RWPE1 (cell line): ENCODE measurements around the gene GYPE.
"Not testable (repeated sequence)": the region's sequence is repeated elsewhere in the genome, so short reads cannot be mapped to it uniquely, and the experiment has no call there.

Experiments used
- CTCF ChIA-PET: fragments of 350-600 bp; sonication (Branson Sonifier 250); formaldehyde crosslinking; extraction: SDS; loops from one replicate; lab custom pipeline; 2021; lab: Yijun Ruan, JAX
- POLR2A ChIA-PET: fragments of 400-600 bp; formaldehyde crosslinking; extraction: SDS; loops from one replicate; lab custom pipeline; 2020; ENCODE audit warnings: antibody characterized with exemption; ENCODE audit not compliant: low non-redundant PET; lab: Yijun Ruan, JAX
- DNase-seq: peaks from one replicate; pipeline ENCODE4 v3.0.0; 2012; ENCODE audit warnings: low spot score
- H3K27ac ChIP-seq: fragments of 450-650 bp; 2 replicates; pipeline ENCODE4 v1.5.1; 2017
- CTCF ChIP-seq: fragments of 450-650 bp; conservative IDR thresholded peaks from 2 replicates; pipeline ENCODE4 v1.5.1; 2017; ENCODE audit warnings: low read depth, mild to moderate bottlenecking

Gene GYPE

GRCh38 chr4:143858456-143858855 is 46.9 kb downstream of the GYPE start:
- TF ChIP-seq CTCF = no peak
- DNase-seq = no peak
- ChIA-PET POLR2A (no interaction called here), CTCF (no interaction called here)
- no peak overlapping the region for H3K27ac ChIP-seq

GRCh38 chr4:143857391-143858336 is 47.7 kb downstream of the GYPE start:
- POLR2A ChIA-PET, H3K27ac ChIP-seq, CTCF ChIA-PET, DNase-seq: not testable (repeated sequence)

GRCh38 chr4:143856017-143856557 is 49.3 kb downstream of the GYPE start:
- CTCF ChIA-PET, DNase-seq: not testable (repeated sequence)

GRCh38 chr4:143854645-143855044 is 50.7 kb downstream of the GYPE start:
- POLR2A ChIA-PET, CTCF ChIA-PET, DNase-seq: not testable (repeated sequence)

More at GRCh38 chr4:143856017-143856557, 49.3 kb downstream of the GYPE start:
- H3K27ac ChIP-seq, POLR2A ChIA-PET: not testable (repeated sequence)

GRCh38 chr4:143849296-143849695 is 56.1 kb downstream of the GYPE start:
- H3K27ac ChIP-seq, CTCF ChIA-PET, DNase-seq, POLR2A ChIA-PET: not testable (repeated sequence)

More at GRCh38 chr4:143854645-143855044, 50.7 kb downstream of the GYPE start:
- not testable (repeated sequence) for H3K27ac ChIP-seq

GRCh38 chr4:143843506-143843832 is 61.9 kb downstream of the GYPE start:
- POLR2A ChIA-PET, DNase-seq, CTCF ChIA-PET: not testable (repeated sequence)

GRCh38 chr4:143842624-143843505 is 62.5 kb downstream of the GYPE start:
- CTCF ChIA-PET, DNase-seq, POLR2A ChIA-PET, H3K27ac ChIP-seq: not testable (repeated sequence)

More at GRCh38 chr4:143843506-143843832, 61.9 kb downstream of the GYPE start:
- H3K27ac ChIP-seq = not testable (repeated sequence)

GRCh38 chr4:143839413-143839812 is 65.9 kb downstream of the GYPE start:
- H3K27ac ChIP-seq, DNase-seq, POLR2A ChIA-PET, CTCF ChIA-PET: not testable (repeated sequence)

GRCh38 chr4:143834196-143834595 is 71.2 kb downstream of the GYPE start:
- DNase-seq, POLR2A ChIA-PET, H3K27ac ChIP-seq, CTCF ChIA-PET: not testable (repeated sequence)

- H3K27ac ChIP-seq, POLR2A ChIA-PET, DNase-seq, CTCF ChIA-PET: not testable (repeated sequence)
Measured at GRCh38 chr4:143833676-143834075, 71.7 kb downstream of the GYPE start.

GRCh38 chr4:143830576-143830975 is 74.8 kb downstream of the GYPE start:
- CTCF ChIA-PET, DNase-seq, POLR2A ChIA-PET, H3K27ac ChIP-seq: not testable (repeated sequence)

- CTCF ChIA-PET = not testable (repeated sequence)
Measured at GRCh38 chr4:143829239-143829620, 76.1 kb downstream of the GYPE start.

More at GRCh38 chr4:143829239-143829620, 76.1 kb downstream of the GYPE start:
- DNase-seq, POLR2A ChIA-PET, H3K27ac ChIP-seq: not testable (repeated sequence)
